Suprapubic skin (tissue), 4 donors: ENCODE results near the gene KIAA1671. TPM values are rescaled to one million over a fixed set of nuclear protein-coding genes. Genes with fewer than 3 reads are reported as not detected.
A peak's percentile ranks its signal among the peaks of the same experiment; 100 is the strongest.

ENCODE experiments used
- DNase-seq, 2 donors: peaks; one replicate each; pipeline ENCODE4 v3.0.0-alpha.2; 2019; ENCODE audit warnings: low spot score in 2 of 2
- H3K27ac ChIP-seq: fragments of 200-600 bp; sonication (generic); one replicate; pipeline ENCODE4 v1.5.1; 2019
- H3K27me3 ChIP-seq: fragments of 200-600 bp; sonication (generic); one replicate; pipeline ENCODE4 v1.5.1; 2019
- H3K36me3 ChIP-seq: fragments of 200-600 bp; sonication (generic); one replicate; pipeline ENCODE4 v1.5.1; 2019
- H3K4me1 ChIP-seq: fragments of 200-600 bp; sonication (generic); one replicate; pipeline ENCODE4 v1.5.1; 2019
- H3K4me3 ChIP-seq: fragments of 200-600 bp; sonication (generic); one replicate; pipeline ENCODE4 v1.5.1; 2019; ENCODE audit warnings: mild to moderate bottlenecking
- H3K9me3 ChIP-seq: fragments of 200-600 bp; sonication (generic); one replicate; pipeline ENCODE4 v1.5.1; 2019
- CTCF ChIP-seq, 2 donors: fragments of 200-600 bp in 1 of 2; fragments of 450-650 bp in 1 of 2; sonication (generic) in 1 of 2; IDR thresholded peaks; one replicate each; pipeline ENCODE4 v1.5.1; 2016 to 2019; ENCODE audit warnings: antibody characterized with exemption in 2 of 2, mild to moderate bottlenecking in 1 of 2, moderate library complexity in 1 of 2
- EP300 ChIP-seq: sonication (generic); formaldehyde crosslinking; IDR thresholded peaks from one replicate; pipeline ENCODE4 v1.6.1; 2017; ENCODE audit warnings: antibody characterized with exemption
- POLR2A ChIP-seq, 2 donors: fragments of 450-650 bp; IDR thresholded peaks; one replicate each; pipeline ENCODE4 v1.6.1; 2017; ENCODE audit warnings: antibody characterized with exemption in 2 of 2, mild to moderate bottlenecking in 2 of 2, moderate library complexity in 2 of 2
- POLR2AphosphoS5 ChIP-seq, 3 donors: sonication (generic); formaldehyde crosslinking; IDR thresholded peaks; one replicate each; pipeline ENCODE4 v1.6.1; 2017; ENCODE audit warnings: antibody characterized with exemption in 3 of 3
- WGBS: methylation state at CpG from one replicate; pipeline ENCODE4 v1.1.5; 2018; 5-methylcytosine and 5-hydroxymethylcytosine counted together
- total RNA-seq, 4 donors: library from RNA; depleted of rRNA; stranded (reverse); fragments of >200 nt; gene quantifications; one replicate each; pipeline ENCODE4 v1.1.0, GENCODE V29; 2016

KIAA1671 gene
- total RNA-seq, 4 donors from 2014 or later: 74.4 to 116 (median 97.0) TPM

- H3K27ac ChIP-seq: no peak overlapping the region
- peaks cover 3% of the 10 kb centered on the region for H3K9me3 ChIP-seq
- no peak for DNase-seq
- H3K36me3 ChIP-seq: peaks cover 6% of the 10 kb centered on the region
- H3K4me3 ChIP-seq: no peak overlapping the region
- 90% methylated on average over 6 of the region's 6 CpGs for WGBS
- H3K4me1 ChIP-seq: no peaks in the 10 kb centered on the region
- H3K27me3 ChIP-seq: no peaks in the 10 kb centered on the region
- TF ChIP-seq POLR2A (IDR thresholded peaks at IDR 0.05) (no peak), POLR2AphosphoS5 (IDR thresholded peaks at IDR 0.05) (no peak), EP300 (no peak), CTCF (IDR thresholded peaks at IDR 0.05) (no peak)
These were observed 151.9 kb downstream of the KIAA1671 start for GRCh38 chr22:25104367-25104766.

GRCh38 chr22:25105817-25106650 lies 153.5 kb downstream of the KIAA1671 start:
- H3K4me1 ChIP-seq: peaks cover 6% of the 10 kb centered on the region
- TF ChIP-seq EP300 (no peak), POLR2A (IDR thresholded peaks at IDR 0.05) (no peak), CTCF (IDR thresholded peaks at IDR 0.05) (no peak), POLR2AphosphoS5 (IDR thresholded peaks at IDR 0.05) (no peak)
- H3K27me3 ChIP-seq: no peaks in the 10 kb centered on the region
- peaks cover 6% of the 10 kb centered on the region for H3K36me3 ChIP-seq
- no peak for DNase-seq
- 82% methylated on average over 7 of the region's 7 CpGs for WGBS
- peaks cover 3% of the 10 kb centered on the region for H3K9me3 ChIP-seq
- no peak overlapping the region for H3K27ac ChIP-seq
- no peak overlapping the region for H3K4me3 ChIP-seq

GRCh38 chr22:25109878-25110595 lies 157.5 kb downstream of the KIAA1671 start:
- Histone ChIP-seq H3K9me3 (peaks cover 3% of the 10 kb centered on the region), H3K4me1 (peaks cover 46% of the 10 kb centered on the region), H3K4me3 (no peak overlapping the region), H3K36me3 (peaks cover 6% of the 10 kb centered on the region), H3K27me3 (no peaks in the 10 kb centered on the region), H3K27ac (no peak overlapping the region)
- DNase-seq: no peak
- no peak for TF ChIP-seq EP300
- TF ChIP-seq POLR2AphosphoS5 (IDR thresholded peaks at IDR 0.05): no peak
- TF ChIP-seq POLR2A (IDR thresholded peaks at IDR 0.05): no peak
- TF ChIP-seq CTCF (IDR thresholded peaks at IDR 0.05): no peak
- WGBS: 92% methylated on average over 6 of the region's 6 CpGs

- Histone ChIP-seq H3K27ac (peak overlapping the region; percentile 82), H3K4me3 (peak overlapping the region; percentile 63), H3K36me3 (peaks cover 6% of the 10 kb centered on the region), H3K4me1 (peaks cover 50% of the 10 kb centered on the region), H3K9me3 (peaks cover 3% of the 10 kb centered on the region), H3K27me3 (no peaks in the 10 kb centered on the region)
- TF ChIP-seq EP300 (no peak), CTCF (IDR thresholded peaks at IDR 0.05) (no peak), POLR2AphosphoS5 (IDR thresholded peaks at IDR 0.05) (no peak), POLR2A (IDR thresholded peaks at IDR 0.05) (no peak)
- WGBS: 40% methylated on average over 3 of the region's 4 CpGs
- DNase-seq: no peak
These were observed 158.0 kb downstream of the KIAA1671 start for GRCh38 chr22:25110596-25110845.

GRCh38 chr22:25110846-25111578 lies 158.5 kb downstream of the KIAA1671 start:
- Histone ChIP-seq H3K27me3 (no peaks in the 10 kb centered on the region), H3K27ac (peak overlapping the region; percentile 82), H3K36me3 (peaks cover 6% of the 10 kb centered on the region), H3K4me3 (peak overlapping the region; percentile 63), H3K4me1 (peaks cover 50% of the 10 kb centered on the region), H3K9me3 (peaks cover 3% of the 10 kb centered on the region)
- TF ChIP-seq CTCF (IDR thresholded peaks at IDR 0.05) (peak in 1 of 2 donors; percentile 43), EP300 (no peak), POLR2AphosphoS5 (IDR thresholded peaks at IDR 0.05) (peak in 1 of 3 donors; percentile 31), POLR2A (IDR thresholded peaks at IDR 0.05) (no peak)
- WGBS: 1% methylated on average over 27 of the region's 36 CpGs
- peak in 1 of 2 donors; percentile 84 for DNase-seq
